ENCODE measurements around the gene OXA1L.

The OXA1L gene

DNA sequence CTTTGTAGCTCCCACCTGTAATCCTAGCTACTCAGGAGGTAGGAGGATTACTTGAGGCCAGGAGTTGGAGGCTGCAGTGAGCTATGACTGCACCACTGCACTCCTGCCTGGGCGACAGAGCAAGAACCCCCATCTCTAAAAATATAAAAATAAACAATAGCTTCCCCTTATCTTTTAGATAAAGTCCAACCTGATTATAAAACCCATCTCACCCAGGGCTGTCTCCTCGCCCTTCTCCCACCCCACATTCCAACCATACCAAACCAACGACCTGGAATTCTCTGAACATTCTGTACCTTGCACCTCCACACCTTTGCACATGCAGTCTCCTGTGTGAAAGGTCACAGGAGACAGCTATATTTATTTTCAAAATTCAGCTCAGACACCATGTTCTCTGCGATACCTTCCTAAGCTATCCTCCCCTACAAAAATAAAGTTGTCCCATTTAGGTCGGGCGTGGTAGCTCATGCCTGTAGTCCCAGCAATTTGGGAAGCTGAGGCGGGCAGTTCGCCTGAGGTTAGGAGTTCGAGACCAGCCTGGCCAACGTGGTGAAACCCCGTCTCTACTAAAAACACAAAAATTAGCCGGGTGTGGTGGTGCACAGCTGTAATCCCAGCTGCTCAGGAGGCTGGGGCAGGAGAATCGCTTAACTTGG is 41.1 kb downstream of the OXA1L start:
- no peaks in the 10 kb centered on the region for H3K27me3 ChIP-seq (ENCODE audit: insufficient read depth, poor library complexity, severe bottlenecking)
- no peak for TF ChIP-seq POLR2AphosphoS5 (IDR thresholded peaks at IDR 0.05; ENCODE audit: low read depth)
- TF ChIP-seq GABPA (IDR thresholded peaks at IDR 0.05; ENCODE audit: low read depth): no peak
- TF ChIP-seq SPI1 (IDR thresholded peaks at IDR 0.05; ENCODE audit: borderline replicate concordance, low read depth): no peak
- TF ChIP-seq, protein P1, sequence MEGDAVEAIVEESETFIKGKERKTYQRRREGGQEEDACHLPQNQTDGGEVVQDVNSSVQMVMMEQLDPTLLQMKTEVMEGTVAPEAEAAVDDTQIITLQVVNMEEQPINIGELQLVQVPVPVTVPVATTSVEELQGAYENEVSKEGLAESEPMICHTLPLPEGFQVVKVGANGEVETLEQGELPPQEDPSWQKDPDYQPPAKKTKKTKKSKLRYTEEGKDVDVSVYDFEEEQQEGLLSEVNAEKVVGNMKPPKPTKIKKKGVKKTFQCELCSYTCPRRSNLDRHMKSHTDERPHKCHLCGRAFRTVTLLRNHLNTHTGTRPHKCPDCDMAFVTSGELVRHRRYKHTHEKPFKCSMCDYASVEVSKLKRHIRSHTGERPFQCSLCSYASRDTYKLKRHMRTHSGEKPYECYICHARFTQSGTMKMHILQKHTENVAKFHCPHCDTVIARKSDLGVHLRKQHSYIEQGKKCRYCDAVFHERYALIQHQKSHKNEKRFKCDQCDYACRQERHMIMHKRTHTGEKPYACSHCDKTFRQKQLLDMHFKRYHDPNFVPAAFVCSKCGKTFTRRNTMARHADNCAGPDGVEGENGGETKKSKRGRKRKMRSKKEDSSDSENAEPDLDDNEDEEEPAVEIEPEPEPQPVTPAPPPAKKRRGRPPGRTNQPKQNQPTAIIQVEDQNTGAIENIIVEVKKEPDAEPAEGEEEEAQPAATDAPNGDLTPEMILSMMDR (IDR thresholded peaks at IDR 0.05; ENCODE audit: insufficient read depth, low read length): no peak
- TF ChIP-seq, protein P2, sequence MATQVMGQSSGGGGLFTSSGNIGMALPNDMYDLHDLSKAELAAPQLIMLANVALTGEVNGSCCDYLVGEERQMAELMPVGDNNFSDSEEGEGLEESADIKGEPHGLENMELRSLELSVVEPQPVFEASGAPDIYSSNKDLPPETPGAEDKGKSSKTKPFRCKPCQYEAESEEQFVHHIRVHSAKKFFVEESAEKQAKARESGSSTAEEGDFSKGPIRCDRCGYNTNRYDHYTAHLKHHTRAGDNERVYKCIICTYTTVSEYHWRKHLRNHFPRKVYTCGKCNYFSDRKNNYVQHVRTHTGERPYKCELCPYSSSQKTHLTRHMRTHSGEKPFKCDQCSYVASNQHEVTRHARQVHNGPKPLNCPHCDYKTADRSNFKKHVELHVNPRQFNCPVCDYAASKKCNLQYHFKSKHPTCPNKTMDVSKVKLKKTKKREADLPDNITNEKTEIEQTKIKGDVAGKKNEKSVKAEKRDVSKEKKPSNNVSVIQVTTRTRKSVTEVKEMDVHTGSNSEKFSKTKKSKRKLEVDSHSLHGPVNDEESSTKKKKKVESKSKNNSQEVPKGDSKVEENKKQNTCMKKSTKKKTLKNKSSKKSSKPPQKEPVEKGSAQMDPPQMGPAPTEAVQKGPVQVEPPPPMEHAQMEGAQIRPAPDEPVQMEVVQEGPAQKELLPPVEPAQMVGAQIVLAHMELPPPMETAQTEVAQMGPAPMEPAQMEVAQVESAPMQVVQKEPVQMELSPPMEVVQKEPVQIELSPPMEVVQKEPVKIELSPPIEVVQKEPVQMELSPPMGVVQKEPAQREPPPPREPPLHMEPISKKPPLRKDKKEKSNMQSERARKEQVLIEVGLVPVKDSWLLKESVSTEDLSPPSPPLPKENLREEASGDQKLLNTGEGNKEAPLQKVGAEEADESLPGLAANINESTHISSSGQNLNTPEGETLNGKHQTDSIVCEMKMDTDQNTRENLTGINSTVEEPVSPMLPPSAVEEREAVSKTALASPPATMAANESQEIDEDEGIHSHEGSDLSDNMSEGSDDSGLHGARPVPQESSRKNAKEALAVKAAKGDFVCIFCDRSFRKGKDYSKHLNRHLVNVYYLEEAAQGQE (IDR thresholded peaks at IDR 0.05; ENCODE audit: insufficient replicate concordance, low read depth): no peak
- no peak overlapping the region for H3K4me3 ChIP-seq (replicated peaks; ENCODE audit: insufficient read depth, low read length)
- DNase-seq (ENCODE audit: low read depth in 1 of 2, low spot score in 1 of 2): no peak
- H3K27ac ChIP-seq (replicated peaks): no peak overlapping the region

DNA sequence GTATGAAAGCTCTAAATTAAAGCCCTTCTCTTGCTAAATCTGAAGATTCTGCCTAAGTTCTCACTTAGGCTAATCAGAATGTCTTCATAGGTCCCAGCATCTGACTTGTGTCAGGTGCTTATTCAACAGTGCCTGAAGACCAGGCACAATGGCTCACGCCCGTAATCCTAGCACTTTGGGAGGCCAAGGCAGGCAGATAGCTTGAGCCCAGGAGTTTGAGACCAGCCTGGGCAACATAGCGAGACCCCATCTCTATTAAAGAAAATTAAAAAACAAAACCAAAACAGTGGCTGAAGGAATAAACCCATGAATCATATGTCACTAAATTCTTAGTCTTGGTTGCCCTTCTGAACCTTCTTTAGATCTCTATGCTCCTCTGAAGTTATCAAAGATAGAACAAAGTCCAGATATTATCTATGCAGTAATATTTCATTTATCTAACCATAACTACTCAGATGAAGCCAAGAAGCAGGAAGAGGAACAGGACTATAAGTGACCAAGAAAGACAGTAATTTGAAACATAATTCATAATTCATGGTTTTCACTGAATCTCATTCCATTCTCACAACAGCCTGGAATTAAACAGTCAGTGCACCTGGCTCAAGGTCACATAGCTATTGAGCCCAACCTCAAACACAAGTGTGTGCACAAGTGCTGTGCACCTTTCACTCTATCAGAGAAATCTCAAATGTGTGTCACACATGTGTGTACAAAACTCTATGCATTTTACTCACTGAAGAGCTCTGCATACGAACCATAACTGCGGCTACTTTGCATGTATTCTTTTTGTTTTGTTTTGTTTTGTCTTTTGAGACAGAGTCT is 42.1 kb downstream of the OXA1L start:
- Histone ChIP-seq H3K4me3 (replicated peaks; ENCODE audit: insufficient read depth, low read length) (no peak overlapping the region), H3K27ac (replicated peaks) (no peak overlapping the region), H3K27me3 (ENCODE audit: insufficient read depth, poor library complexity, severe bottlenecking) (no peaks in the 10 kb centered on the region)
- no peak for DNase-seq (ENCODE audit: low read depth in 1 of 2, low spot score in 1 of 2)
- no peak for TF ChIP-seq POLR2AphosphoS5 (IDR thresholded peaks at IDR 0.05; ENCODE audit: low read depth)
- no peak for TF ChIP-seq GABPA (IDR thresholded peaks at IDR 0.05; ENCODE audit: low read depth)
- TF ChIP-seq, protein P1 (IDR thresholded peaks at IDR 0.05; ENCODE audit: insufficient read depth, low read length): no peak

DNA sequence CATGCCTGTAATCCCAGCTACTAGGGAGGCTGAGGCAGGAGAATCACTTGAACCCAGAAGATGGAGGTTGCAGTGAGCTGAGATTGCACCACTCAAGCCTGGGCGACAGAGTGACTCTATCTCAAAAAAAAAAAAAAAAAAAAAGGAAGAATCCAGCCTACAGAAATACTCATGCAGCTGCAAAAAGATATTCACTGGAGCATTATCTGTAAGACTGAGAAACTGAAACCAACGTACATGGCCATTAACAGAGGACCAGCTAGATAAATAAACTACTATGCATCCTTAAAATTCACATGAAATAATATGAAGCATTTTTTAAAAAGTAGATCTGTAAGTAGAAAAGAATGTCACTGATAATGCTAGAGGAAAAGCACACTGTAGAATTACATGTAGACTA is 45.2 kb downstream of the OXA1L start:
- no peaks in the 10 kb centered on the region for H3K27me3 ChIP-seq (ENCODE audit: insufficient read depth, poor library complexity, severe bottlenecking)
- DNase-seq (ENCODE audit: low read depth in 1 of 2, low spot score in 1 of 2): no peak
- no peak for TF ChIP-seq GABPA (IDR thresholded peaks at IDR 0.05; ENCODE audit: low read depth)
- TF ChIP-seq, protein P1 (IDR thresholded peaks at IDR 0.05; ENCODE audit: insufficient read depth, low read length): no peak
- TF ChIP-seq SPI1 (IDR thresholded peaks at IDR 0.05; ENCODE audit: borderline replicate concordance, low read depth): no peak
- TF ChIP-seq, protein P2 (IDR thresholded peaks at IDR 0.05; ENCODE audit: insufficient replicate concordance, low read depth): no peak
- TF ChIP-seq POLR2AphosphoS5 (IDR thresholded peaks at IDR 0.05; ENCODE audit: low read depth): no peak
- H3K4me3 ChIP-seq (replicated peaks; ENCODE audit: insufficient read depth, low read length): no peak overlapping the region
- H3K27ac ChIP-seq (replicated peaks): no peak overlapping the region
